K562 (cell line): Measurements from ENCODE around the gene UFSP1. TPM values are rescaled to one million over a fixed set of nuclear protein-coding genes. Genes with fewer than 3 reads are reported as not detected.

Experiments used
- ATAC-seq: fragments of 200-7000 bp; cut with Tn5 transposase; 3 replicates; pipeline ENCODE4 v1.9.1; 2020; ENCODE audit warnings: moderate library complexity
- BruUV-seq: library from RNA; stranded (reverse); fragments of 400-500 nt; replicated peaks from 2 replicates; lab custom pipeline; 2021; lab: Mats Ljungman, UMichigan
- CTCF ChIA-PET: fragments of 300-600 bp; formaldehyde crosslinking; extraction: SDS; loops from one replicate; lab custom pipeline; 2021; ENCODE audit warnings: low intra/inter-chr PET ratio; lab: Yijun Ruan, JAX
- POLR2A ChIA-PET: fragments of 300-600, 350-650 bp; sonication (Branson Sonifier 250); formaldehyde crosslinking; extraction: SDS; loops from one replicate; lab custom pipeline; 2021; ENCODE audit warnings: antibody characterized with exemption, inconsistent platforms; lab: Yijun Ruan, JAX
- DNase-seq, 4 experiments: peaks; one replicate each; pipeline versions ENCODE4 v3.0.0 to v3.0.0-alpha.2; 2011 to 2018; ENCODE audit warnings: low spot score in 3 of 4, mixed read lengths in 3 of 4; ENCODE audit errors: extremely low read depth in 1 of 4
- FAIRE-seq: peaks from 2 replicates; lab custom pipeline; 2011; peaks lifted over from hg19 to GRCh38; lab: Jason Lieb, UNC
- H2AFZ ChIP-seq: 2 replicates; pipeline ENCODE4 v1.6.0; 2011; ENCODE audit warnings: low read depth, low read length, control low read depth, inconsistent platforms
- H3K27ac ChIP-seq: fragments of 200-600 bp; 3 replicates; pipeline ENCODE4 v1.8.0; 2011; ENCODE audit warnings: low read depth, mild to moderate bottlenecking, control low read depth, inconsistent platforms, low read length, moderate library complexity, mixed read lengths; ENCODE audit errors: extremely low read depth
- H3K27me3 ChIP-seq, 2 experiments: fragments of 300-600 bp in 1 of 2; 2 replicates in 1 of 2; 3 replicates in 1 of 2; pipeline versions ENCODE4 v1.6.0 to v1.8.0; 2011; ENCODE audit warnings: inconsistent platforms in 2 of 2, low read length in 2 of 2, mild to moderate bottlenecking in 1 of 2, mixed read lengths in 1 of 2, moderate library complexity in 1 of 2; ENCODE audit not compliant: control insufficient read depth in 2 of 2, insufficient read depth in 2 of 2
- H3K36me3 ChIP-seq: fragments of 300-600 bp; 3 replicates; pipeline ENCODE4 v1.8.0; 2011; ENCODE audit warnings: mild to moderate bottlenecking, low read length, inconsistent platforms; ENCODE audit not compliant: control insufficient read depth, insufficient read depth
- H3K4me1 ChIP-seq, 2 experiments: fragments of 200-600 bp in 1 of 2; replicated peaks in 1 of 2; 2 replicates in 1 of 2; 3 replicates in 1 of 2; pipeline versions ENCODE4 v1.5.1 to v1.8.0; 2011; ENCODE audit warnings: inconsistent platforms in 2 of 2, low read length in 2 of 2, mild to moderate bottlenecking in 1 of 2, mixed read lengths in 1 of 2, moderate library complexity in 1 of 2; ENCODE audit not compliant: control insufficient read depth in 2 of 2, insufficient read depth in 2 of 2
- H3K4me2 ChIP-seq: 2 replicates; pipeline ENCODE4 v1.6.1; 2011; ENCODE audit warnings: low read length, control low read depth, inconsistent platforms, mixed read lengths; ENCODE audit not compliant: insufficient read depth
- H3K4me3 ChIP-seq: fragments of 200-600 bp; sonication (generic), shearing (Covaris generic); 2 replicates; pipeline ENCODE4 v1.5.1; 2016; ENCODE audit warnings: control low read depth, inconsistent platforms
- H3K79me2 ChIP-seq: fragments of 200-600 bp; 3 replicates; pipeline ENCODE4 v1.8.0; 2011; ENCODE audit warnings: low read length, inconsistent platforms; ENCODE audit not compliant: control insufficient read depth, insufficient read depth
- H3K9ac ChIP-seq, 2 experiments: 2 replicates each; pipeline versions ENCODE4 v1.6.0 to v1.6.1; 2011; ENCODE audit warnings: low read depth in 2 of 2, low read length in 2 of 2, control low read depth in 1 of 2, inconsistent platforms in 1 of 2, mild to moderate bottlenecking in 1 of 2, mixed read lengths in 1 of 2; ENCODE audit not compliant: insufficient read depth in 1 of 2
- H3K9me1 ChIP-seq: one replicate; pipeline ENCODE4 v1.6.0; 2011; ENCODE audit warnings: inconsistent platforms, mild to moderate bottlenecking, low read length, moderate library complexity; ENCODE audit not compliant: control insufficient read depth, insufficient read depth
- H3K9me3 ChIP-seq: replicated peaks from 2 replicates; pipeline ENCODE4 v1.5.1; 2011; ENCODE audit warnings: low read depth, low read length, inconsistent platforms; ENCODE audit not compliant: control insufficient read depth, insufficient read depth
- H4K20me1 ChIP-seq: replicated peaks from 2 replicates; pipeline ENCODE4 v1.6.1; 2011; ENCODE audit warnings: low read length, inconsistent platforms, mixed read lengths; ENCODE audit not compliant: control insufficient read depth, insufficient read depth
- PHF20 ChIP-seq: fragments of 450-650 bp; IDR thresholded peaks from 2 replicates; pipeline ENCODE4 v1.6.1; 2018; ENCODE audit not compliant: partially characterized antibody
- RBFOX2 ChIP-seq: fragments of 200-400 bp; formaldehyde crosslinking; IDR thresholded peaks from 2 replicates; pipeline ENCODE4 v1.6.1; 2017; ENCODE audit warnings: low read depth, mild to moderate bottlenecking, low read length, moderate library complexity
- ZBTB2 ChIP-seq: fragments of 450-650 bp; IDR thresholded peaks from 2 replicates; pipeline ENCODE4 v1.6.1; 2016; ENCODE audit warnings: antibody characterized with exemption
- WGBS: fragments of 100-300 bp; shearing (Covaris generic); methylation state at CpG from one replicate; pipeline ENCODE4 v1.1.6; 2016; ENCODE audit warnings: low coverage, mixed read lengths; ENCODE audit not compliant: insufficient coverage; ENCODE audit errors: missing lambda C conversion rate; 5-methylcytosine and 5-hydroxymethylcytosine counted together
- in situ Hi-C: fragments of 300-500 bp; cut with MboI; formaldehyde crosslinking; loops from 4 replicates; pipeline ENCODE4 v1.15.0; 2018; ENCODE audit warnings: inconsistent platforms, mixed read lengths
- intact Hi-C: fragments of 100-400 bp; cut with micrococcal nuclease; formaldehyde crosslinking; loops from 2 replicates; pipeline ENCODE4 v1.14.2; 2022
- polyA plus RNA-seq, 8 experiments: library from polyadenylated mRNA; depleted of rRNA in 4 of 8; stranded (reverse) in 5 of 8; unstranded in 3 of 8; fragments of >200 nt; fragmentation: Nextera tagmentation in 2 of 8; fragmentation: Illumina TruSeq in 1 of 8; extraction: Ambion mirVana in 2 of 8; extraction: Trizol in 1 of 8; gene quantifications; 2 replicates each; pipeline versions ENCODE4 v1.2.1 to v1.2.3, GENCODE V29; 2011 to 2014; ENCODE audit warnings: inconsistent platforms in 1 of 8, missing spikeins in 1 of 8
- total RNA-seq, 7 experiments: library from RNA; depleted of rRNA in 6 of 7; stranded (reverse); fragments of >200 nt in 6 of 7; fragmentation: Illumina TruSeq in 2 of 7; extraction: Trizol in 2 of 7; gene quantifications; 2 replicates each; pipeline versions ENCODE4 v1.2.1 to v1.2.3, GENCODE V29; 2011 to 2021; ENCODE audit warnings: low replicate concordance in 1 of 7

UFSP1 gene
- total and polyA plus RNA-seq, 9 of the 15 experiments (the other 6 are each of a cell fraction or from before 2014, with no cell fraction given) = 0.50 to 18.8 (median 2.1) TPM

- no peak overlapping the region for H3K27ac ChIP-seq
- DNase-seq (no peak), ATAC-seq (no peak), FAIRE-seq (no peak)
- intact Hi-C loops (no loop called here), in situ Hi-C loops (no loop called here)
- no peak overlapping the region for H2AFZ ChIP-seq
- no peaks in the 10 kb centered on the region for H3K9me3 ChIP-seq
- 96% methylated on average over 12 of the region's 18 CpGs for WGBS
- H3K27me3 ChIP-seq = no peaks in the 10 kb centered on the region; a peak in 1 of 5 replicates
- no peaks in the 10 kb centered on the region for H4K20me1 ChIP-seq
- peak overlapping the region in 1 of 2 experiments; percentile 82; a peak in 2 of 4 replicates for H3K9ac ChIP-seq
- H3K4me1 ChIP-seq = peaks cover 5 to 33% of the 10 kb centered on the region in 2 experiments; a peak in 3 of 5 replicates
- H3K9me1 ChIP-seq = no peaks in the 10 kb centered on the region
- ChIA-PET CTCF (no interaction called here), POLR2A (interaction anchor here (1.1 to 1.4 kb wide), 2 partner anchors 9 to 14 kb away, joined by 3 to 5 read pairs; partner anchors contain the start of genes SLC12A9 and SRRT)
- H3K4me2 ChIP-seq = no peak overlapping the region
- H3K79me2 ChIP-seq = no peaks in the 10 kb centered on the region
- no peak overlapping the region for H3K4me3 ChIP-seq
- H3K36me3 ChIP-seq = peaks cover 29% of the 10 kb centered on the region; the same call in 2 of the 3 replicates
- TF ChIP-seq PHF20 (no peak), RBFOX2 (0 out of 2 replicates have a peak, but pooled peaks have one; percentile 6), ZBTB2 (peak; percentile 18; the same call in 1 of the 2 replicates)
- BruUV-seq = no TSS peak
These were observed 28.6 kb downstream of the UFSP1 start for GRCh38 chr7:100860702-100861615.
